Prostate gland (tissue), 2 donors: ENCODE results near the gene RALY. TPM values are rescaled to one million over a fixed set of nuclear protein-coding genes. Genes with fewer than 3 reads are reported as not detected.

ENCODE experiments used
- DNase-seq: peaks from one replicate; pipeline ENCODE4 v3.0.0-alpha.2; 2019; ENCODE audit warnings: low spot score
- H3K27ac ChIP-seq, 2 donors: fragments of 200-600 bp; sonication (generic); 2 replicates each; pipeline ENCODE4 v1.5.1; 2017 to 2019
- H3K27me3 ChIP-seq: fragments of 200-600 bp; sonication (generic); replicated peaks from 2 replicates; pipeline ENCODE4 v1.5.1; 2019; ENCODE audit not compliant: insufficient read depth
- H3K36me3 ChIP-seq, 2 donors: fragments of 200-600 bp; sonication (generic); 1 replicate in 1 of 2; 2 replicates in 1 of 2; pipeline versions ENCODE4 v1.5.1 to v1.8.1; 2017 to 2019
- H3K4me1 ChIP-seq: fragments of 200-600 bp; sonication (generic); replicated peaks from 2 replicates; pipeline ENCODE4 v1.5.1; 2019
- H3K4me3 ChIP-seq, 2 donors: fragments of 200-600 bp; sonication (generic); 2 replicates each; pipeline ENCODE4 v1.5.1; 2017 to 2019
- H3K9me3 ChIP-seq: fragments of 200-600 bp; sonication (generic); 2 replicates; pipeline ENCODE4 v1.5.1; 2017
- POLR2A ChIP-seq: fragments of 450-650 bp; IDR thresholded peaks from one replicate; pipeline ENCODE4 v1.6.1; 2016; ENCODE audit warnings: antibody characterized with exemption, mild to moderate bottlenecking
- POLR2AphosphoS5 ChIP-seq: sonication (generic); formaldehyde crosslinking; IDR thresholded peaks from one replicate; pipeline ENCODE4 v1.6.1; 2017; ENCODE audit warnings: antibody characterized with exemption
- WGBS: methylation state at CpG from one replicate; pipeline ENCODE4 v1.1.5; 2018; 5-methylcytosine and 5-hydroxymethylcytosine counted together
- intact Hi-C: fragments of 100-400 bp; cut with DNase I; formaldehyde crosslinking; loops from one replicate; pipeline ENCODE4 v1.14.2; 2022
- total RNA-seq, 2 donors: library from RNA; depleted of rRNA; stranded (reverse); fragments of >200 nt; gene quantifications; one replicate each; pipeline ENCODE4 v1.1.0, GENCODE V29; 2016
- TF ChIP-seq, protein P1 (sequence below), 4 experiments: fragments of 200-600 bp in 2 of 4; fragments of 450-650 bp in 2 of 4; sonication (generic) in 2 of 4; IDR thresholded peaks; 1 replicate in 3 of 4; 2 replicates in 1 of 4; pipeline ENCODE4 v1.5.1; 2016 to 2019; ENCODE audit warnings: antibody characterized with exemption in 4 of 4, mild to moderate bottlenecking in 2 of 4, moderate library complexity in 2 of 4

RALY gene
- total RNA-seq, 2 donors from 2014 or later: 120 to 187 TPM

DNA sequence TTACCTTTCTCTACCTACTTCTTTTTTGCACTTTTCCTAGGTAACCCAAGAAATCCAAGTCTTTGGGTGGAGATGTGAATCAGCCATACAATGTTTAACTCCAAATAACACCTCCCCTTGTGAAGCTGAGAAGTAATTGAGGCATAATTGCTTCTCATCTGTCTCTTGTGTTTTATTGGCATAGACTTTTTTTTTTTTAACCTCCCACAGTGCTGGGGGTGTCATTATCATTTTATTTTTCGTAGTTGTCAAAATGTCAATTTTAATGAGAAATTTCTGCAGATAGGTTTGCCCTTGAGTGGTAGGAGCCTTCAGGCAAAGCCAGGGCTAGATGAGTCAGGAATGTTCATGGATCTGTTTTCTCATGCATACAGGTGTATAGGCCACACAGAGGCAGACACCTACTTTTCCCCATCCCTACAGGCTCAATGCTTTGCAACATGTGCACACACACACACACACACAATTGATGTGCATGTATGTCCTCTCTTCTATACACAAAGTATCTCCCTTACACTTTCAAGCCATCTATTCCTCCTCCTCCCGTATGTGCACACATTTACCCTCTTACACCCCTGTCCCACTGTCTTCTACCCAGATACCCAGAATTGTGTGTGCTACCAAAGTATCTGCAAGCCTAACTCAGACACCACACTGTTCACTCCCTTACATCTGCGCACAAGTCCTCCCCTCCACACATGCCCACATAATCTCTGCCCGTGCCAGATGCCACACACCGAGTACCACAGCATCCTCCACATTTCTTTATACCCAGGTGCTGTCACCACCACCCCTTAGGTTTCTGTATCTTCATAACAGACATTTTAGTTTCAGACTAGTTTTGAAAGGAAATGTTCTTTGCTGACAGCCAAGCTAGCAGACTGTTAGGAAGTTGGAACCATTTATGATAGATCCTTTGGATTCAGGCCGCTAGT, 22.0 kb downstream of the RALY start:
- Histone ChIP-seq H3K9me3 (no peaks in the 10 kb centered on the region), H3K4me1 (no peaks in the 10 kb centered on the region), H3K27me3 (no peaks in the 10 kb centered on the region), H3K27ac (no peak overlapping the region), H3K36me3 (no peaks in the 10 kb centered on the region), H3K4me3 (no peak overlapping the region)
- intact Hi-C loops: no loop called here
- no peak for TF ChIP-seq POLR2AphosphoS5
- TF ChIP-seq, protein P1, sequence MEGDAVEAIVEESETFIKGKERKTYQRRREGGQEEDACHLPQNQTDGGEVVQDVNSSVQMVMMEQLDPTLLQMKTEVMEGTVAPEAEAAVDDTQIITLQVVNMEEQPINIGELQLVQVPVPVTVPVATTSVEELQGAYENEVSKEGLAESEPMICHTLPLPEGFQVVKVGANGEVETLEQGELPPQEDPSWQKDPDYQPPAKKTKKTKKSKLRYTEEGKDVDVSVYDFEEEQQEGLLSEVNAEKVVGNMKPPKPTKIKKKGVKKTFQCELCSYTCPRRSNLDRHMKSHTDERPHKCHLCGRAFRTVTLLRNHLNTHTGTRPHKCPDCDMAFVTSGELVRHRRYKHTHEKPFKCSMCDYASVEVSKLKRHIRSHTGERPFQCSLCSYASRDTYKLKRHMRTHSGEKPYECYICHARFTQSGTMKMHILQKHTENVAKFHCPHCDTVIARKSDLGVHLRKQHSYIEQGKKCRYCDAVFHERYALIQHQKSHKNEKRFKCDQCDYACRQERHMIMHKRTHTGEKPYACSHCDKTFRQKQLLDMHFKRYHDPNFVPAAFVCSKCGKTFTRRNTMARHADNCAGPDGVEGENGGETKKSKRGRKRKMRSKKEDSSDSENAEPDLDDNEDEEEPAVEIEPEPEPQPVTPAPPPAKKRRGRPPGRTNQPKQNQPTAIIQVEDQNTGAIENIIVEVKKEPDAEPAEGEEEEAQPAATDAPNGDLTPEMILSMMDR (IDR thresholded peaks at IDR 0.05): no peak
- TF ChIP-seq POLR2A: no peak
- WGBS: 86% methylated on average over 6 of the region's 6 CpGs
- no peak for DNase-seq

DNA sequence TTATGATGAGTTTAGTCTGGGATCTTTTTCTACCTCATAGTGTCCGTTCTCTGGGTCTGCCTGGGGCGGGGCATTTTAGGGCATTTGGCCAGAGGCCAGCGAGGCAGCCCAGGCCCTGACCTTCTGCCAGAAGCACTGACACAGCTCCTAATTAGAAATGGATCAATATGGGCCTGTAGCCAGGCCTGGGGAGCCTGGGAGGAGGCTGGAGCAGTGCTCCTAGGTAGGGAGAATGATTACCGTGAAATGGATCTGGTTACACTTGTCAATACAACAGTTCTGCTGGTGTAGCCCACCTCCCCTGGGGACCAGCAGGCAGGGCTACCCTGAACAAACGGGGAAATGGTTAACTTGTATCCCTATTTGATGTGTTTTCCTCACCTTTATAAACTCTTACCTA, 23.0 kb downstream of the RALY start:
- no peaks in the 10 kb centered on the region for H3K27me3 ChIP-seq
- H3K4me1 ChIP-seq: no peaks in the 10 kb centered on the region
- no peak overlapping the region for H3K4me3 ChIP-seq
- no peak overlapping the region for H3K27ac ChIP-seq
- no peaks in the 10 kb centered on the region for H3K36me3 ChIP-seq
- DNase-seq: no peak
- intact Hi-C loops: no loop called here
- H3K9me3 ChIP-seq: no peaks in the 10 kb centered on the region
- no peak for TF ChIP-seq POLR2AphosphoS5
- TF ChIP-seq POLR2A: no peak
- TF ChIP-seq, protein P1 (IDR thresholded peaks at IDR 0.05): no peak
- WGBS: 79% methylated on average over 5 of the region's 5 CpGs

DNA sequence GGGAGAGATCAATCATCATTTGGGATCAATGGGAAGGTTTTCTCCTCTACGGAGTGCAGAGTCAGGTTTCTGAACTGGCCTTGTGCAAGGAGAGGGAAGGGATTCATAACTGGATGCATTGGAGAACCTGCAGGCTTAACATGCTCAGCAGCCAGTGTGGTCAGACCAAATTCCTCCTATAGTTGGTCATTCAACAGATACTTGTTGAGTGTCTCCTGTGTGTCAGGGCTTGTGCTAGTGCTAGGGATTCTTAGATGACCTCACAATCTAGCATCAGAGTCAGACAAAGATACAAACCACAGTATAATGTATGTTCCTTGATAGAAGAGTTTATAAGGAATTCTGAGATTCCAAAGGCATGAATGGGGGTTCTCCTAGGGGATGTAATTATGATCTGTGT, 23.9 kb downstream of the RALY start:
- DNase-seq: no peak
- no peak overlapping the region for H3K27ac ChIP-seq
- WGBS: 83% methylated on average over 1 of the region's 1 CpG
- no peak overlapping the region for H3K4me3 ChIP-seq
- intact Hi-C loops: no loop called here
- H3K36me3 ChIP-seq: no peaks in the 10 kb centered on the region
- H3K9me3 ChIP-seq: no peaks in the 10 kb centered on the region
- H3K27me3 ChIP-seq: no peaks in the 10 kb centered on the region
- TF ChIP-seq POLR2A: no peak
- TF ChIP-seq POLR2AphosphoS5: no peak
- TF ChIP-seq, protein P1 (IDR thresholded peaks at IDR 0.05): no peak
- no peaks in the 10 kb centered on the region for H3K4me1 ChIP-seq

DNA sequence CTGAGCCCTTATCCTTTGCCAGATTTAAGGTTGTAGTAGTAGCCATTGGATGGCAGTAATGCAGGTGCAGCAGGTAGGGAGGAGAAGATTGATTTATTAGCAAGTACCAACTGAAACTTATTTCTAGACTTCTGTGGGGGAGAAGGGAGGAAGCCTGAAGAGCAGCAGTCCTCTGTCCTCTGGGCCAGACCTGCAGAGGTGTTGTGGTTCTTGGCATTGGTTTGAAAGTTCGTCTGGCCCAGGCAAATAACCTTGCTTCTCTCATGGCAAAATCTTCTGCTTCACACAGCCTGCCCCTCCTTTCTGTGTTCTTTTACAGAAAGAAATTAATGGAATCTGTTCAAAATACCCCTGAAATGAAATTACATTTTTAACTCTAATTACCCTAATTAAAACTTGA, 24.5 kb downstream of the RALY start:
- intact Hi-C loops: no loop called here
- Histone ChIP-seq H3K36me3 (no peaks in the 10 kb centered on the region), H3K4me1 (no peaks in the 10 kb centered on the region), H3K9me3 (no peaks in the 10 kb centered on the region), H3K27me3 (no peaks in the 10 kb centered on the region), H3K27ac (no peak overlapping the region), H3K4me3 (no peak overlapping the region)
- 32% methylated on average over 1 of the region's 1 CpG for WGBS
- TF ChIP-seq POLR2AphosphoS5 (no peak), POLR2A (no peak)
- TF ChIP-seq, protein P1 (IDR thresholded peaks at IDR 0.05): no peak
- DNase-seq: no peak
